ENCODE results near the gene GRM6. TPM values are rescaled to one million over a fixed set of nuclear protein-coding genes. Genes with fewer than 3 reads are reported as not detected.

The GRM6 gene
- polyA plus RNA-seq (2012; ENCODE audit: missing spikeins), result not detected

- no peak for DNase-seq (ENCODE audit: insufficient read length)
- TF ChIP-seq POLR2AphosphoS5 (IDR thresholded peaks at IDR 0.05; ENCODE audit: low read depth, low read length) (no peak), TAF1 (IDR thresholded peaks at IDR 0.05; ENCODE audit: borderline replicate concordance, low read depth, low read length) (no peak), POLR2A (IDR thresholded peaks at IDR 0.05; ENCODE audit: low read depth, low read length) (no peak)
- no peak for FAIRE-seq
Observed at GRCh38 chr5:178994580-178995340, at the start of gene GRM6. GRM6 (minus strand) TSS chr5:178995320; CDS start chr5:178994944, 376 bp downstream.

GRCh38 chr5:179044765-179045164, 49.6 kb upstream of the GRM6 start:
- TF ChIP-seq POLR2AphosphoS5 (IDR thresholded peaks at IDR 0.05; ENCODE audit: low read depth, low read length), result no peak
- no peak for TF ChIP-seq TAF1 (IDR thresholded peaks at IDR 0.05; ENCODE audit: borderline replicate concordance, low read depth, low read length)
- TF ChIP-seq POLR2A (IDR thresholded peaks at IDR 0.05; ENCODE audit: low read depth, low read length), result no peak
- DNase-seq (ENCODE audit: insufficient read length) (no peak), FAIRE-seq (no peak)

GRCh38 chr5:179033004-179033580, 38.0 kb upstream of the GRM6 start:
- FAIRE-seq (no peak), DNase-seq (ENCODE audit: insufficient read length) (no peak)
- TF ChIP-seq POLR2AphosphoS5 (IDR thresholded peaks at IDR 0.05; ENCODE audit: low read depth, low read length) (no peak), TAF1 (IDR thresholded peaks at IDR 0.05; ENCODE audit: borderline replicate concordance, low read depth, low read length) (no peak), POLR2A (IDR thresholded peaks at IDR 0.05; ENCODE audit: low read depth, low read length) (no peak)

- DNase-seq (ENCODE audit: insufficient read length), result no peak
- FAIRE-seq, result no peak
- TF ChIP-seq POLR2A (IDR thresholded peaks at IDR 0.05; ENCODE audit: low read depth, low read length) (no peak), POLR2AphosphoS5 (IDR thresholded peaks at IDR 0.05; ENCODE audit: low read depth, low read length) (no peak), TAF1 (IDR thresholded peaks at IDR 0.05; ENCODE audit: borderline replicate concordance, low read depth, low read length) (no peak)
Observed at GRCh38 chr5:179023528-179024189, 28.5 kb upstream of the GRM6 start, which contains the start of gene ZNF879. ZNF879 (plus strand) TSS chr5:179023804; CDS start chr5:179025005, 1,201 bp downstream.

- DNase-seq (ENCODE audit: insufficient read length), result no peak
- TF ChIP-seq TAF1 (IDR thresholded peaks at IDR 0.05; ENCODE audit: borderline replicate concordance, low read depth, low read length) (no peak), POLR2A (IDR thresholded peaks at IDR 0.05; ENCODE audit: low read depth, low read length) (no peak), POLR2AphosphoS5 (IDR thresholded peaks at IDR 0.05; ENCODE audit: low read depth, low read length) (no peak)
- no peak for FAIRE-seq
Observed at GRCh38 chr5:179008667-179009066, 13.5 kb upstream of the GRM6 start.

- no peak for FAIRE-seq
Observed at GRCh38 chr5:179006564-179006963, 11.4 kb upstream of the GRM6 start.

GRCh38 chr5:178998441-178998840, 3.3 kb upstream of the GRM6 start:
- TF ChIP-seq TAF1 (IDR thresholded peaks at IDR 0.05; ENCODE audit: borderline replicate concordance, low read depth, low read length), result no peak
- no peak for TF ChIP-seq POLR2AphosphoS5 (IDR thresholded peaks at IDR 0.05; ENCODE audit: low read depth, low read length)
- TF ChIP-seq POLR2A (IDR thresholded peaks at IDR 0.05; ENCODE audit: low read depth, low read length), result no peak
- no peak for FAIRE-seq

More at GRCh38 chr5:179006564-179006963, 11.4 kb upstream of the GRM6 start:
- DNase-seq (ENCODE audit: insufficient read length), result no peak
- TF ChIP-seq POLR2A (IDR thresholded peaks at IDR 0.05; ENCODE audit: low read depth, low read length) (no peak), TAF1 (IDR thresholded peaks at IDR 0.05; ENCODE audit: borderline replicate concordance, low read depth, low read length) (no peak), POLR2AphosphoS5 (IDR thresholded peaks at IDR 0.05; ENCODE audit: low read depth, low read length) (no peak)

GRCh38 chr5:178997191-178997590, 2.1 kb upstream of the GRM6 start:
- no peak for TF ChIP-seq POLR2A (IDR thresholded peaks at IDR 0.05; ENCODE audit: low read depth, low read length)
- no peak for TF ChIP-seq TAF1 (IDR thresholded peaks at IDR 0.05; ENCODE audit: borderline replicate concordance, low read depth, low read length)
- no peak for TF ChIP-seq POLR2AphosphoS5 (IDR thresholded peaks at IDR 0.05; ENCODE audit: low read depth, low read length)
- DNase-seq (ENCODE audit: insufficient read length) (no peak), FAIRE-seq (no peak)

More at GRCh38 chr5:178998441-178998840, 3.3 kb upstream of the GRM6 start:
- no peak for DNase-seq (ENCODE audit: insufficient read length)

GRCh38 chr5:178996156-178996555, 1.0 kb upstream of the GRM6 start:
- no peak for DNase-seq (ENCODE audit: insufficient read length)
- no peak for FAIRE-seq
- no peak for TF ChIP-seq TAF1 (IDR thresholded peaks at IDR 0.05; ENCODE audit: borderline replicate concordance, low read depth, low read length)
- no peak for TF ChIP-seq POLR2AphosphoS5 (IDR thresholded peaks at IDR 0.05; ENCODE audit: low read depth, low read length)
- TF ChIP-seq POLR2A (IDR thresholded peaks at IDR 0.05; ENCODE audit: low read depth, low read length), result no peak

GRCh38 chr5:178995341-178995690, 196 bp upstream of the GRM6 start:
- TF ChIP-seq POLR2AphosphoS5 (IDR thresholded peaks at IDR 0.05; ENCODE audit: low read depth, low read length), result no peak
- no peak for TF ChIP-seq TAF1 (IDR thresholded peaks at IDR 0.05; ENCODE audit: borderline replicate concordance, low read depth, low read length)
- TF ChIP-seq POLR2A (IDR thresholded peaks at IDR 0.05; ENCODE audit: low read depth, low read length), result no peak
- FAIRE-seq (no peak), DNase-seq (ENCODE audit: insufficient read length) (no peak)

- no peak for TF ChIP-seq POLR2A (IDR thresholded peaks at IDR 0.05; ENCODE audit: low read depth, low read length)
- TF ChIP-seq TAF1 (IDR thresholded peaks at IDR 0.05; ENCODE audit: borderline replicate concordance, low read depth, low read length), result no peak
- no peak for TF ChIP-seq POLR2AphosphoS5 (IDR thresholded peaks at IDR 0.05; ENCODE audit: low read depth, low read length)
- FAIRE-seq (no peak), DNase-seq (ENCODE audit: insufficient read length) (no peak)
Observed at GRCh38 chr5:178993955-178994579, 1.1 kb downstream of the GRM6 start.

Measured in GM12892 (cell line).